ENCODE measurements around the gene DNLZ. TPM values are rescaled to one million over a fixed set of nuclear protein-coding genes. Genes with fewer than 3 reads are reported as not detected.
"Not testable (repeated sequence)": the region's sequence is repeated elsewhere in the genome, so short reads cannot be mapped to it uniquely, and the experiment has no call there.

DNLZ gene
- total and polyA plus RNA-seq, 8 donors: 4.2 to 18.8 (median 8.8) TPM

DNA sequence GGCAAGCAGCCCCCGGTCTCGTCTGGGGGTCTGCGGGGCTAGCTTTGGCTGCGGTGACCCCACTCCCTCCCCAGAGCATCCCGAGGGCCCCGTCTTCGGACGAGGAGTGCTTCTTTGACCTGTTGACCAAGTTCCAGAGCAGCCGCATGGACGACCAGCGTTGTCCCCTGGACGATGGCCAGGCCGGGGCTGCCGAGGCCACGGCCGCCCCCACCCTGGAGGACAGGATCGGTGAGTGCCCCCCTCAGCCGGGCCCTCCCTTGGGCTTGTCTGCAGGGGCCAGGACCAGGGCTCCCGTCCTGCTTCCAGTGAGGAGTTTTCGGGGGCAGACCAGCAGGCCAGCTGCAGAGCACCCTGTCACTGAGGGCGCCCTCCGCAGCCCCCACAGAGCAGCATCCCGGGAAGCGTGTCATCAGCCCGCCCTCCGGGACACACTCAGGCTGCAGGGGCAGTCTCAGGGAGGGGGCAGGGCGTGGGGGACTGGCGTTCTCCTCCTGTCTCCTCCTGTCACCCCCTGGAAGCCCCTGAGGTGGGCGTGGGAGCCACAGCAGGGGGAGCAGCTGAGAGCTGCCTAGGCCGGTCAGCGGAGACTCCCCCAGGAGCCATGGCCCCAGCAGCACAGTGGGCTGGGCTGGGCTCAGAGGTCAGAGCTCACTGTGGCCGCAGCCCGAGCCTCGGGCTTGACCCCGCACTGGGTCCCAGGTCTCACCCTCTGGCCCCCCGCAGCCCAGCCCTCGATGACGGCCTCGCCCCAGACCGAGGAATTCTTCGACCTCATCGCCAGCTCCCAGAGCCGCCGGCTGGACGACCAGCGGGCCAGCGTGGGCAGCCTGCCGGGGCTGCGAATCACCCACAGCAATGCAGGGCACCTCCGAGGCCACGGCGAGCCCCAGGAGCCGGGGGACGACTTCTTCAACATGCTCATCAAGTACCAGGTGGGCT is 7.7 kb downstream of the DNLZ start:
- Histone ChIP-seq H3K4me3 (no peak overlapping the region), H3K36me3 (peaks cover 0 to 22% of the 10 kb centered on the region in 2 donors), H3K9me3 (no peaks in the 10 kb centered on the region), H3K27ac (no peak overlapping the region), H3K27me3 (no peaks in the 10 kb centered on the region), H3K4me1 (no peaks in the 10 kb centered on the region)
- TF ChIP-seq, protein P1, sequence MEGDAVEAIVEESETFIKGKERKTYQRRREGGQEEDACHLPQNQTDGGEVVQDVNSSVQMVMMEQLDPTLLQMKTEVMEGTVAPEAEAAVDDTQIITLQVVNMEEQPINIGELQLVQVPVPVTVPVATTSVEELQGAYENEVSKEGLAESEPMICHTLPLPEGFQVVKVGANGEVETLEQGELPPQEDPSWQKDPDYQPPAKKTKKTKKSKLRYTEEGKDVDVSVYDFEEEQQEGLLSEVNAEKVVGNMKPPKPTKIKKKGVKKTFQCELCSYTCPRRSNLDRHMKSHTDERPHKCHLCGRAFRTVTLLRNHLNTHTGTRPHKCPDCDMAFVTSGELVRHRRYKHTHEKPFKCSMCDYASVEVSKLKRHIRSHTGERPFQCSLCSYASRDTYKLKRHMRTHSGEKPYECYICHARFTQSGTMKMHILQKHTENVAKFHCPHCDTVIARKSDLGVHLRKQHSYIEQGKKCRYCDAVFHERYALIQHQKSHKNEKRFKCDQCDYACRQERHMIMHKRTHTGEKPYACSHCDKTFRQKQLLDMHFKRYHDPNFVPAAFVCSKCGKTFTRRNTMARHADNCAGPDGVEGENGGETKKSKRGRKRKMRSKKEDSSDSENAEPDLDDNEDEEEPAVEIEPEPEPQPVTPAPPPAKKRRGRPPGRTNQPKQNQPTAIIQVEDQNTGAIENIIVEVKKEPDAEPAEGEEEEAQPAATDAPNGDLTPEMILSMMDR (IDR thresholded peaks at IDR 0.05): no peak
- no peak for DNase-seq
- intact Hi-C loops (cut with DNase I): no loop called here
- no peak for ATAC-seq

DNA sequence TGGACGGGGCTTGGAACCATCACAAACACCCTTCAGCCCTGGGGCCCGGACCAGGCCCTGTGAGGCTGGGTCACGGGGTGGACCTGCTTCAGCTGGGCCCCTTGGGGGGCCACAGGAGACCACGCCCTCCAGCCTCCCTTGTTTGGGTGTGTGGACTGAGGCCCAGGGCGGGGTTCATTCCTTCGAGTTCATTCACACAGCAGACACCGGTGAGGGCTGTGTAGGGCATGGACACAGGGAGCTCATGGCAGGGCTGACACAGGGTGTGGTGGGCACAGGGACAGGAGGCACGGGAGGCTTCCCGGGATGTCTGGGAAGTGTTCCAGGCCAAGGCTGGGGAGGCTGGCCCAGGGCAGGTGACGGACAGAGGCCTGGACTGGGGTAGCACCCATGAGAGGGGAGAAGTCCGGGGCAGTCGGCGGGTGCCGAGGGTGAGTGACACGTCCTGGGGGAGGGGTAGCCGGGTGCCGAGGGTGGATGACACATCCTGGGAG is 8.9 kb downstream of the DNLZ start:
- ATAC-seq: peak; percentile 11

DNA sequence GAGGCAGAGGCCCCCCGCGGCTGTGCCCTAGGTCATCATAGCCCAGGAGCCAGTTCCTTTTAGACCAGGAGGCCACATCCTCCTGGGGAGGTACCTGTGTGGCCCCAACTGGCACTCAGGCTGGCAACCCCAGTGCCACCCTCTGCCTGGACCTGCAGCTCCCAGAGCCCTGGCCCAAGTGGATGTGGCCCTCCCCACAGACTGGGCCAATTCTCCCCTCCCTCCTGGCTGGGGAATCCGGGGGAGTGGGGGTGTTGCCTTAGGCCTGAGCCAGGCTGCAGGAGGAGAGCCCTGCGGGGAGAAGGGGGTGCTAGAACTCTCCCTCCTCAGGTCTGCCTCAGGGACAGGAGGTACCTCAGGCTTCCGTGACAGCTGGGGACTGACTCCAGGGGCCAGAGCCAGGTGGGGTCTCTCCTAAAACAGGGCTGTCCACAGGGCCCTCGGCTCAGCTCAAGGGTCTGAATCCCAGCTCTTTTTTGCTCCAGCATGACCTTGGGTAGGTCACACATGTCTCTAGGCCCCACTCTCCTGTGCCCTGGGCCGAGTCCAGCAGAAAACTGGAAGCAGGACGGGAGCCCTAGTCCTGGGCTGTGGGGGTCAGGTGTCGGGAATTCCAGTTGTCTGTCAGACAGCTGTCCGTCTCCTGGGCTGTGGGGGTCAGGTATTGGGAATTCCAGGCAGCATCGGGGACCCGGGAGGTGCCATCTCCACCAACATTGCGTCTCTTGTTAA is 9.6 kb downstream of the DNLZ start:
- DNase-seq (no peak), ATAC-seq (no peak)
- intact Hi-C loops (cut with DNase I): no loop called here
- Histone ChIP-seq H3K4me1 (no peaks in the 10 kb centered on the region), H3K9me3 (no peaks in the 10 kb centered on the region), H3K27me3 (no peaks in the 10 kb centered on the region), H3K36me3 (peaks cover 0 to 15% of the 10 kb centered on the region in 2 donors), H3K27ac (no peak overlapping the region), H3K4me3 (no peak overlapping the region)
- TF ChIP-seq, protein P1 (IDR thresholded peaks at IDR 0.05): no peak

More for the DNA sequence above, 8.9 kb downstream of the DNLZ start:
- no peaks in the 10 kb centered on the region for H3K9me3 ChIP-seq
- H3K36me3 ChIP-seq: peaks cover 0 to 19% of the 10 kb centered on the region in 2 donors
- no peaks in the 10 kb centered on the region for H3K4me1 ChIP-seq
- intact Hi-C loops (cut with DNase I): no loop called here
- no peaks in the 10 kb centered on the region for H3K27me3 ChIP-seq
- DNase-seq: no peak
- no peak overlapping the region for H3K27ac ChIP-seq
- H3K4me3 ChIP-seq: no peak overlapping the region
- TF ChIP-seq, protein P1 (IDR thresholded peaks at IDR 0.05): no peak

DNA sequence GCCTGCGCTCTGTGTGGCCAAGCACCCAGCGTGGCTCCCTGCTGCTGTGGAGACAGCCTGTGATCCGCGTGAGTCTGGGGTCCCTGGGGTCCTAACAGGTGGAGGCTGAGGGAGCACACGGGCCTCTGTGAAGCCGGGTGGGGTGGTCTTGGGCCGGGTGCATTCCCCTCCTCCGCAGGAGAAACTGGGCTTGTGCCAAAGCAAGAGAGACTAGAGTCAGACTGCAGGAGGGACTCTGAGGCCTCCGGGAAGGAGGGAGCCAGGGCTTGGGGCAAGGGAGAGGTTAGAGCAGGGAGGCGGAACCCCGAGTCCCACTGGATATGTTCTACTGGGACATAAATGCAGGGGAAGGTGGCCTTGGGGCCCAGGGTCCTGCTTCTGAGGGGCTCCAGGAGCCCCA is 10.5 kb downstream of the DNLZ start:
- no peaks in the 10 kb centered on the region for H3K27me3 ChIP-seq
- TF ChIP-seq, protein P1 (IDR thresholded peaks at IDR 0.05): no peak
- intact Hi-C loops (cut with DNase I): no loop called here
- no peak overlapping the region for H3K27ac ChIP-seq
- H3K4me3 ChIP-seq: no peak overlapping the region
- H3K4me1 ChIP-seq: no peaks in the 10 kb centered on the region
- no peak for ATAC-seq
- H3K9me3 ChIP-seq: no peaks in the 10 kb centered on the region
- peaks cover 0 to 12% of the 10 kb centered on the region in 2 donors for H3K36me3 ChIP-seq
- no peak for DNase-seq

DNA sequence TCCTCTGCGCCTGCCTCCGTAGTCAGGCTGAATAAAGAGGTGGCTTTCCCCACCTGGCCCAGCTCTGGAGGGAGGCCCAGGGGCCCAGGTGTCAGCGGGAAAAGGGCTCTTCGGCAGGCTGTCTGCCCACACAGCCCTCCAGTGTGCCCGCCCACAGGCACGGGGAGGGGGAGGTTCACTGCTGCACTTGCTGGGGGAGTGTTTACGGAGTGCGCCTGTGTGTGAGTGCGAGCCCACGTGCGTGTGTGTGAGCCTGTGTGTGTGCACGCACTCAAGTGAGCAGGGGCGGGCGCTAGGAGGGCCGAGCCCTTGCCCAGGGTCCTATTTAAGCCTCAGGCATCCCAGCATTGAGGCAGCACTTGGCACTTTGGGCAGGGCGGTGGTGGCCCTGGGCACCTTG is 10.9 kb downstream of the DNLZ start:
- H3K27ac ChIP-seq: no peak overlapping the region
- TF ChIP-seq, protein P1 (IDR thresholded peaks at IDR 0.05): no peak
- ATAC-seq (peak; percentile 72), DNase-seq (peak in 1 of 4 donors; percentile 86)
- intact Hi-C loops (cut with DNase I): no loop called here
- H3K27me3 ChIP-seq: no peaks in the 10 kb centered on the region
- no peaks in the 10 kb centered on the region for H3K4me1 ChIP-seq
- no peak overlapping the region for H3K4me3 ChIP-seq
- no peaks in the 10 kb centered on the region for H3K9me3 ChIP-seq
- H3K36me3 ChIP-seq: peaks cover 0 to 11% of the 10 kb centered on the region in 2 donors

DNA sequence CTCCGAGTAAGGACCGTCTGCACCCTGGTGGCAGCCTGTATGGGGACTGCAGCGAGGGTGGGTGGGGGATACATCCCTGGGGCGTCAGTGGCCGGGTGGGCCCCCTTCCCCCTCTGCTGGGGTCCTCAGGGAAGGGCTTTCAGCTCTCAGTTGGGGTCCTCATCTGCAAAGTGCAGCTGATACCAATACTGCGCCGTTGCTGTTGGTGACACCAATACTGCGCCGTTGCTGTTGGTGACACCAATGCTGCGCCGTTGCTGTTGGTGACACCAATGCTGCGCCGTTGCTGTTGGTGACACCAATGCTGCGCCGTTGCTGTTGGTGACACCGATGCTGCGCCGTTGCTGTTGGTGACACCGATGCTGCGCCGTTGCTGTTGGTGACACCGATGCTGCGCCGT is 11.7 kb downstream of the DNLZ start:
- intact Hi-C loops (cut with DNase I); H3K9me3 ChIP-seq; H3K36me3 ChIP-seq; H3K4me3 ChIP-seq; ATAC-seq; DNase-seq; H3K27ac ChIP-seq; H3K27me3 ChIP-seq; H3K4me1 ChIP-seq: not testable (repeated sequence)
